HG03135 (cell line): ENCODE data around the gene SESN1.

ENCODE experiments used
- ATAC-seq: cut with Tn5 transposase; IDR thresholded peaks from one replicate; pipeline ENCODE4 v1.9.1; 2021; ENCODE audit warnings: mild to moderate bottlenecking, moderate library complexity; ENCODE audit not compliant: unreplicated experiment

The SESN1 gene

GRCh38 chr6:108966855-108967755 lies 127.5 kb downstream of the SESN1 start:
- no peak for ATAC-seq

GRCh38 chr6:108966251-108966650 lies 128.4 kb downstream of the SESN1 start:
- ATAC-seq: no peak

- ATAC-seq: no peak
Observed at GRCh38 chr6:108961985-108962384, 132.7 kb downstream of the SESN1 start.

GRCh38 chr6:108961077-108961476 lies 133.6 kb downstream of the SESN1 start:
- ATAC-seq: no peak

DNA sequence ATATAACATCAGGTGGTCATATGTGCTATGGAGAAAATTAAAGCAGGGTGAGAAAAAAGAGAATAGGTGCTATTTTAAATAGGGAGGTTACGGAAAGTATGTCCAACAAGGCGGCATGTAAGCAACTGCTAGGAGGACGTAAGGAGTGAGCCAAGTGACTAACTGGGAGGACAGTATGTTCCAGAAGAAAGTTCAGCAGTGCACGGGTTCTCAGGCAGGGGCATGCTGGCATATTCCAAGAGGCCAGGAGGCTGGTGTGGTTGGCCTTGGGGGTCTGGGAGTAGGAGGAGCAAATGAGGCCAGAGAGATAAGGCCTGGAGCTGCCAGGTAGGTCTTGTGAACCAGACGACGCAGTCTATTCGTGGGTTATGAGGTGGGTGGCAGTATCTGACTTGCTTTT lies 134.0 kb downstream of the SESN1 start:
- ATAC-seq: no peak

DNA sequence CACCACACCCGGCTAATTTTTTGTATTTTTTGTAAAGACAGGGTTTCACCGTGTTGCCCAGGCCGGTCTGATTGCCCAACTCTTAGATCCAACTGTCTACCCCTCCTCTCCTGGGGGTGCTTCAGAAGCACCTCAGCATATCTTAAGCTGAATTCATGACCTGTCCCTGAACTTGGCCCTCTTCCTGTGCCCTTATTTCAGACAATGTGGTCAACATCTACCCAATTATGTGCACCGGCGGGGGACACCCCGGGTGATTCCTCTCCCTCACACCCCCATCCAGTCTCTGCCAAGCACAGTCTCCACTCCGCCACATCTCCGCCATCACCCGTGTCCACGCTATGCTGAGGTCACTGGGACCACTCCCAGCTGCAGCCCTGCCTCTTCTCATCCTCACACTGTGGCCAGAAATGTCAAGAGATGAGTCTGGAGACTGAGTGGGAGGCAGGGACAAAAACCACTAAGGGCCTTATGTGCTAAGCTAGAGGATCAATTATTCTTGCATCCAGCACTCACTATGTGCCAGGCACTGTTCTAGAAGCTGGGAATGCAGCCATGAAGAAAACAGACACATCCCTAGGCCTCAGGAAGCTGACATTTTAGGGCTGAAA lies 134.6 kb downstream of the SESN1 start:
- ATAC-seq: no peak

GRCh38 chr6:108958900-108959770 lies 135.5 kb downstream of the SESN1 start:
- ATAC-seq: no peak

DNA sequence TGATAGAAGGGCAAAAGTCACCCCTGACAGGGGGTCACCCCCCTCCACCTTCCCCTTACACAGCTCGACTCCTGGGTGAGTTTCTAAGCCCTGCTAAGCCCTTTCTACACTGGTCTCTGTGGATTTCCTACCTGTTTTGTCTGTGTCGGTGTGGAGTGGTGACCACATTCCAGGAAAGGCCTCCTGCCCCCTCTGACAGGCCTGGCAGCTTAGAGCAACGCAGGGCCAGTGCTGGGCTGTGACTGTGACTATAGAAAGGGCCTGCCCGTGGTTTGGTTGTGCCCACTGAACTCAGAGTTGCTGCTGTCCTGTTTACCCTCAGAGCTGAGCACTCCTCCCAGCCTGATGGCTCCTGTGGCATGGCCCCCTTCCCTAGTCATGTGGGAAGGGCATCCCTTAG lies 137.4 kb downstream of the SESN1 start:
- ATAC-seq: no peak

DNA sequence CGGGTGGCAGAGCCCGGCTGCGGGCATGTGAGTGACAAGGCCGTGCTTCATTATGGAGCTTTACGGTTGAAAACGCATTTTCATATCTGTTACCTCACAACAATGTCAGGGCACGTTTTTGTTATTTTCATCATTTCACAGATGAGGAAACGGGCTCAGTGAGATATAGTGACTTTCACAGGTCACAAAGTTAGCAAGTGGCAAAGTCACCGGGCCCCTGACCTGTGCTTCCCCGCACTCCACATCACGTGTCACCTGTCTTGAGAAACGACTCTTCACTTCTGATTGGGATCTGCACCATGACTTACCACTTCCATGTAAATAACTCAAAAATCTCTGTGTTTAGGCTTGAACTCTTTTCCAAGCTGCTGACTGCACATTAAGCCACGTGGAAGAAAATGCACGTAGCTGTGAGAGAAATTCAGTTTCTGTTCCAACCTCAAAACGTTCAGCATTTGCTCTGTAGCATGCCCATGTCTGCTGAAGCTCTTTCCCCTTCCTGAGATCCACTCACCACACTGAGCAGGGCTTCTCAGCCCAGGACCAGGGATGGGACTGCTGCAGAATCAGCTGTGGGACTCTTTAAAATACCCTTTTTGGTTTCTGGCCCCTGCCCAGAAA lies 139.2 kb downstream of the SESN1 start:
- ATAC-seq: no peak

GRCh38 chr6:108953681-108954080 lies 141.0 kb downstream of the SESN1 start:
- no peak for ATAC-seq

- ATAC-seq: no peak
Observed at GRCh38 chr6:108952776-108953486, 141.7 kb downstream of the SESN1 start.

DNA sequence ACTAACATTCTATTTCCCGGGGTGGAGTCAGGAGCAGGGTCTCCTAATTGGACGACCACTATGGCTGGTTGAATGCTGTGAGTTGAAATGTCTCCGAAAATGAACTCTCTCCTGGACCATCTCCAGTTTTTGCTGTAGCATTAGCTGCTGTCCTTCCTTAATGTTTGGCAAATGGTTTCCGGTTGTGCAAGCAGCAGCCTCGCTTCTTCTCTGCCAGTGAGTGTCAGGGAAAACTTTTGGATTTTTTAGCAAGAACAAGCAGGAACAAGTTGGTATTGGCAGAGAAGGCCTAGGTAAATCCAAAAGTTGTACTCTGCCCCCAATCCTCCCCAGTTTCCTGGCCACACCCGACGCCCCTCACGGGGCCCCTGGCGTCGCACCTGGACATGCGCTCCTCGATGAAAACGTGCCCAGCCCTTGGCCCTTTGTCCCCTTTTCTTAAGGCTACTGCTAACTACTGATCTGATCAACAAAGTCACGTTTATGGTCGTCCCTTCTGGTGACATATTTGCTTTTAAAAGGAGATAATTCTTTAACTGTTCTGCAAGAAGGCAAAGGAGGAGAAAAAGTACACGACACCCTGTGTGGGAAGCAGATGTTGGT lies 143.2 kb downstream of the SESN1 start:
- no peak for ATAC-seq

- no peak for ATAC-seq
Observed at GRCh38 chr6:108948181-108948661, 146.4 kb downstream of the SESN1 start.

- no peak for ATAC-seq
Observed at GRCh38 chr6:108947114-108947854, 147.4 kb downstream of the SESN1 start.

DNA sequence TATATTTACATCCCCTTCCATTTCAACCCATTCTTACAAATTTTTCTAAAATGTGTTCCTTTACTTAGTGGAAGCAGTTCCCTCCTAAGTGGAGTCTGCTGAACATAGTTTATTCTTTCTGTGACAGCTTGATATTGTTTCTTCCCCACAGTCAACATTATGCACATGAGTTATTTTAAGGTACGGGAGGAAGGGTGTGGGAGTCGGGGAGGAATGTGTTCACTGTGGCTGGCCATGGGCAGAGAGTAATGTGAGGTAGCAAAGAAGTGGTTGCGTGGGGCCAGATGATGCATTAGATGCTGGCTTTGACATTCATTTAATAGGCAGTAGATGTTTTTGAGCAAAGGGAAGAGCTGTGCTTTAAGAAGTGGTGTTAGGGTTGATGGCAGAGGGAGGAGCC lies 148.0 kb downstream of the SESN1 start:
- ATAC-seq: no peak

GRCh38 chr6:108945681-108946159 lies 148.9 kb downstream of the SESN1 start:
- no peak for ATAC-seq

- no peak for ATAC-seq
Observed at GRCh38 chr6:108944707-108945680, 149.7 kb downstream of the SESN1 start.

- ATAC-seq: no peak
Observed at GRCh38 chr6:108944071-108944470, 150.6 kb downstream of the SESN1 start.
